ENCODE results near the gene EID3.
A peak's percentile ranks its signal among the peaks of the same experiment; 100 is the strongest.

The EID3 gene

DNA sequence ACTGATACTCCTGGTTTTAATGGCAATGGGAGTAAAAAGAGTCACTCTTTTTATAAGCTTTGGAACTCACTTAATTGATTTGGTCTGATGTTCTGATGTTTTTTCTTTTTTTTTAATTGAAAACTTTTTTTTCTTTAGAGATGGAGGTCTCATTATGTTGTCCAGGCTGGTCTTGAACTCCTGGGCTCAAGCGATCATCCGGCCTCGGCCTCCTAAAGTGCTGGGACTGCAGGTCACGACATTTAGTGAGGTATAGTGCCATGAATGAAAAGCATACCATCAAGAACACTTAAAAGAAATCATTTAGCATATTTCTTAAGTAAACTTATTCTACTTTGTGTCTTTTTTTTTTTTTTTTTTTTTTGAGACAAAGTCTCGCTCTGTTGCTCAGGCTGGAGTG, 12.7 kb upstream of the EID3 start:
- DNase-seq: no peak

GRCh38 chr12:104291867-104292524, 11.5 kb upstream of the EID3 start:
- no peak for DNase-seq

- DNase-seq: no peak
Measured at GRCh38 chr12:104292872-104293794, 10.4 kb upstream of the EID3 start.

DNA sequence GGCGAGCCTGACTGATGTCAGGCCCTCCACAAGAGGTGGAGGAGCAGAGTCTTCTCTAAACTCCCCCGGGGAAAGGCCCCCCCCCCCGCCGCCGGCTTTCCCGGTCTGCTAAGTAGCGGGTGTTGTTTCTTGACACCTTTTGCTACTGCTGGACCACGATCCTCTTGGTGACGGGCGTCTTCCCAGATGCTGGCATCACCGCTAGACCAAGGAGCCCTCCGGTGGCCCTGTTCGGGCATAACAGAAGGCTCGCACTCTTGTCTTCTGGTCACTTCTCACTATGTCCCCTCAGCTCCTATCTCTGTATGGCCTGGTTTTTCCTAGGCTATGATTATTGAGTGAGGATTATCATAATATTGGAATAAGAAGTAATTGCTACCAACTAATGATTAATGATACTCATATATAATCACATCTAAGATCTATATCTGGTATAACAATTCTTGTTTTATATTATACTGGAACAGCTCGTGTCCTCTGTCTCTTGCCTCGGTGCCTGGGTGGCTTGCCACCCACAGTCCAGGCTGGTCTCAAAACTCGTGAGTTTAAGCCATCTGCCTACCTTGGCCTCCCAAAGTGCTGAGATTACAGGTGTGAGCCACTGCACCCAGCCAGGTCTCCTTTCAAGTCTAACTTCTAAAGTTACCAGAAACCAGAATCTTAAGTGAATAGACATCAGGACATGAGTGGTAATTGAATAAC, 9.2 kb upstream of the EID3 start:
- DNase-seq: peak; percentile 31

- no peak for DNase-seq
Measured at GRCh38 chr12:104294927-104295668, 8.4 kb upstream of the EID3 start.

GRCh38 chr12:104295954-104296353, 7.6 kb upstream of the EID3 start:
- no peak for DNase-seq

DNA sequence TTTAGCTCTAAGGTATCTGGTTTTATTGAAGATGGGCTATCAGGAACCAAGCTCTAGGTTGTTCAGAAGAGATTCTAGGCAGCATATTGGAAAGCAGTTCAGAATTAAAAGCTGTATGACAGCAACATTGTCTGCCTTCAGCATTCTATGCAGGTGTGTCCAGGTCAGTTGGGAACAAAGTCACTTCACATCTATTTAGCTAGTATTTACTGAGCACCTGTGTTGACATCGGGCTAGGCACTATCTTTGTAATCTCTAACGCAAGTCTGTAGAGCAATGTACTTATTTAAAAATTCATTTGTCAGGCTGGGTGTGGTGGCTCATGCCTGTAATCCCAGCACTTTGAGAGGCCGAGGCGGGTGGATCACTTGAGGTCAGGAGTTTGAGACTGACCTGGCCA, 6.8 kb upstream of the EID3 start:
- DNase-seq: no peak

- no peak for DNase-seq
Measured at GRCh38 chr12:104297477-104298113, 5.9 kb upstream of the EID3 start.

GRCh38 chr12:104299842-104300481, 3.6 kb upstream of the EID3 start:
- no peak for DNase-seq

GRCh38 chr12:104304261-104305009, 896 bp downstream of the EID3 start:
- no peak for DNase-seq

- no peak for DNase-seq
Measured at GRCh38 chr12:104305349-104305748, 1.8 kb downstream of the EID3 start.

DNA sequence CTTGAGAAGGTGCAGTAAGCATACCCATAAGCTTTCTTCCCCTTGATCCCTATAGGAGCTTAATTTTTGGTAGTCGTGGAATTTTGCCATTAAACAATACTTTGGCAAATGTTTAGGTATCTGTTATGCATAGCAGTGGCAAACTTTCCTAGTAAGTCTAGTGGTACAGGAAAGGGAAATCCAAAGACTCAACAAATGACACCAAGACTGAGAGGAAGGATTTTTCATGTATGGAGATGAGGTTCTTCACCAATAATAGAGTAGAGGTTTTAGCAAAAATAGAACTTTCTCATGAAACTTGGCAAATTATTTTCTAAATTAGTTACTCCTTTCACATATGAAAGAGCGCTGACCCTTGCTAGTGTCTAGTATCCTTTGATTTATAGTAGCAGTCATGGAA, 2.8 kb downstream of the EID3 start:
- DNase-seq: no peak

DNA sequence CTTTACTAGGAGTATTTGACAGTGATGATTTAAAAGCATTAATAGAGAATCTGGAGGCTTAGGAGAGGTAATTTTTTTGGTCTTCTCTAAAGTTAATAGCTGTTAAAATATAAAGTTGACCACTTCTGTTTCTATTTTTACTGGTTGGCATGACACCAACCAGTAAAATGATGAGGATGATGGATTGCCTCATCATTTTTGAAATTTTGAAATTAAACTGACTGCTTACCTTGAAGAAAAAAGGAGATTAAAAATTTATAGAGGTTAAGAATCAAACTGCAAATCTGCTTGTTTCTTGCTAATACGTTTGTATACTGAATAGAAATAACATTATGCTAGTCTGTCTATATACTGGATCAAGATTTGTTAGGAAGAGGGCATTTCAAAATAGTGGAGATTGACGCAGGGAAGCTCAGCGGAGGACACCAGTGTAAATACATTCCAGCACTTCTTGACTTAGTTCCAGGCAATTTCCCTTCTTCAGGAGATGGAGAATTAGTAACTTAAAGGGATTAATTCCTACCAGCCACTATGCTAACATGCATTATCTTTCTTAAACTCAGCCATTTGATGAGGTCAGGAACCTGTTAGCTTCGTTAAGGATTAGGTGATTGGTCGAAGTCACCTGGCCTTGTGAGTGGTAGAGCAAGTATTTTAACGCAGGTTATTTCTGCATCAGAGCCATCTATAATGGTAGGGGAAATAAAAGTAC, 3.6 kb downstream of the EID3 start:
- DNase-seq: no peak

DNA sequence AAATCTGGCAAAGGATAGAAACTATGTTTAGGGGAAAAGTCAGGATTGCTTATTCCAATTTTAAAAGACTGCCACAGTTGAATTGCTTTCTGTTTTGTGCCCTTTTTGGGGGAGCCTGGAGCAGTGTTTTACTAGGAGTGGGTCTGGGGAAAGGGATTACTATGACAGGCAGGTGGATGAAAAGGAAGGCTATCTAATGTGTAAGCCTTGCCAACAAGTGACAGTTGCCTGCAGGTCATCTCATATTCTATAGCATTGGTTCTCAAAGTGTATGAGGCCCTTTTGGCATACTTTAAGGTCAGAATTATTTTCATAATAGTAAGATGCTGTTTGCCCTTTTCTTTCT, 4.1 kb downstream of the EID3 start:
- DNase-seq: no peak

- DNase-seq: no peak
Measured at GRCh38 chr12:104309446-104309993, 6.0 kb downstream of the EID3 start.

GRCh38 chr12:104310751-104311633, 7.5 kb downstream of the EID3 start:
- no peak for DNase-seq

GRCh38 chr12:104312202-104312601, 8.7 kb downstream of the EID3 start:
- DNase-seq: no peak

GRCh38 chr12:104312654-104313053, 9.1 kb downstream of the EID3 start:
- no peak for DNase-seq

DNA sequence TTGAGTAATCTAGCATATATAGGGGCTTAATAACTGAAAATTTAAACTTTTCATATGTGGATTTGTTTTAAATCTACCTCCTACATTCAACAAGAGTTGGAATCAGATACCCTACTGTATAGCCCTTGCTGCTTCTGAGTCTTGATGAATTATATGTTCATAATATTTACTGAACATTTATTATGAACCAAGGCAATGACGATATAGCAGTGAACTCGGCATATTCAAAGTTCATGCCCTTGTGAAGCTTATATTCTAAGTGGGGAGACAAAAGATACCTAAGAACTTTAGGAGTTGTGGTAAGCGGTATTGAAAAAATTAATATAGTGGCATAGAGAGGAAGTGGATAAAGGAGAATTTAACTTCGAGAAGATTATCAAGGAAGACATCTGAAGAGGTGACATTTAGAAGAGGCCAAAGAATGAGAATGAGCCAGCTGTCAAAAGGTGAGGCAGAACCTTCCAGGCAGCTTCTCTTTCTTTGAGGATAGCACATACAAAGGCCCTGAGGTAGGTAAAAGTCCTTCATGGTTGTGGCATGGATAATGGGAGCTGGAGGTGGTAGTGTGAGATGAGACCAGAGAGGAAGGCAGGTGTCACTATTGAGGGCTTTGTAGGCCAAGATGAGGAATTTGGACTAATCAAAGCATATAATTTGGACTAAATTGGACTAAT, 10.2 kb downstream of the EID3 start:
- no peak for DNase-seq

Data from right hindlimb (tissue), 1 donor.